ENCODE measurements around the gene FXYD5. TPM values are rescaled to one million over a fixed set of nuclear protein-coding genes. Genes with fewer than 3 reads are reported as not detected.

FXYD5 gene
- total and polyA plus RNA-seq, 9 of the 15 experiments (the other 6 are each of a cell fraction or from before 2014, with no cell fraction given): 104 to 537 (median 174) TPM

- TF ChIP-seq, protein P1, sequence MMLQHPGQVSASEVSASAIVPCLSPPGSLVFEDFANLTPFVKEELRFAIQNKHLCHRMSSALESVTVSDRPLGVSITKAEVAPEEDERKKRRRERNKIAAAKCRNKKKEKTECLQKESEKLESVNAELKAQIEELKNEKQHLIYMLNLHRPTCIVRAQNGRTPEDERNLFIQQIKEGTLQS (IDR thresholded peaks at IDR 0.05): peak; percentile 46
- TF ChIP-seq, protein P1 (CRISPR knock-in tag; conservative IDR thresholded peaks at IDR 0.05): no peak
- TF ChIP-seq PHF20 (IDR thresholded peaks at IDR 0.05; ENCODE audit: partially characterized antibody): peak; percentile 15
- TF ChIP-seq ZNF175 (CRISPR knock-in tag; IDR thresholded peaks at IDR 0.05; ENCODE audit: low read depth): no peak
- TF ChIP-seq SRSF1 (IDR thresholded peaks at IDR 0.05; ENCODE audit: low read depth, low read length): no peak
- no peak for TF ChIP-seq ZBTB1 (CRISPR knock-in tag; IDR thresholded peaks at IDR 0.05; ENCODE audit: borderline replicate concordance, low read depth)
- TF ChIP-seq MECOM (CRISPR knock-in tag; IDR thresholded peaks at IDR 0.05): 0 out of 2 replicates have a peak, but pooled peaks have one; percentile 33
- TF ChIP-seq, protein P2, sequence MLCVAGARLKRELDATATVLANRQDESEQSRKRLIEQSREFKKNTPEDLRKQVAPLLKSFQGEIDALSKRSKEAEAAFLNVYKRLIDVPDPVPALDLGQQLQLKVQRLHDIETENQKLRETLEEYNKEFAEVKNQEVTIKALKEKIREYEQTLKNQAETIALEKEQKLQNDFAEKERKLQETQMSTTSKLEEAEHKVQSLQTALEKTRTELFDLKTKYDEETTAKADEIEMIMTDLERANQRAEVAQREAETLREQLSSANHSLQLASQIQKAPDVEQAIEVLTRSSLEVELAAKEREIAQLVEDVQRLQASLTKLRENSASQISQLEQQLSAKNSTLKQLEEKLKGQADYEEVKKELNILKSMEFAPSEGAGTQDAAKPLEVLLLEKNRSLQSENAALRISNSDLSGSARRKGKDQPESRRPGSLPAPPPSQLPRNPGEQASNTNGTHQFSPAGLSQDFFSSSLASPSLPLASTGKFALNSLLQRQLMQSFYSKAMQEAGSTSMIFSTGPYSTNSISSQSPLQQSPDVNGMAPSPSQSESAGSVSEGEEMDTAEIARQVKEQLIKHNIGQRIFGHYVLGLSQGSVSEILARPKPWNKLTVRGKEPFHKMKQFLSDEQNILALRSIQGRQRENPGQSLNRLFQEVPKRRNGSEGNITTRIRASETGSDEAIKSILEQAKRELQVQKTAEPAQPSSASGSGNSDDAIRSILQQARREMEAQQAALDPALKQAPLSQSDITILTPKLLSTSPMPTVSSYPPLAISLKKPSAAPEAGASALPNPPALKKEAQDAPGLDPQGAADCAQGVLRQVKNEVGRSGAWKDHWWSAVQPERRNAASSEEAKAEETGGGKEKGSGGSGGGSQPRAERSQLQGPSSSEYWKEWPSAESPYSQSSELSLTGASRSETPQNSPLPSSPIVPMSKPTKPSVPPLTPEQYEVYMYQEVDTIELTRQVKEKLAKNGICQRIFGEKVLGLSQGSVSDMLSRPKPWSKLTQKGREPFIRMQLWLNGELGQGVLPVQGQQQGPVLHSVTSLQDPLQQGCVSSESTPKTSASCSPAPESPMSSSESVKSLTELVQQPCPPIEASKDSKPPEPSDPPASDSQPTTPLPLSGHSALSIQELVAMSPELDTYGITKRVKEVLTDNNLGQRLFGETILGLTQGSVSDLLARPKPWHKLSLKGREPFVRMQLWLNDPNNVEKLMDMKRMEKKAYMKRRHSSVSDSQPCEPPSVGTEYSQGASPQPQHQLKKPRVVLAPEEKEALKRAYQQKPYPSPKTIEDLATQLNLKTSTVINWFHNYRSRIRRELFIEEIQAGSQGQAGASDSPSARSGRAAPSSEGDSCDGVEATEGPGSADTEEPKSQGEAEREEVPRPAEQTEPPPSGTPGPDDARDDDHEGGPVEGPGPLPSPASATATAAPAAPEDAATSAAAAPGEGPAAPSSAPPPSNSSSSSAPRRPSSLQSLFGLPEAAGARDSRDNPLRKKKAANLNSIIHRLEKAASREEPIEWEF (CRISPR knock-in tag; IDR thresholded peaks at IDR 0.05): no peak
- TF ChIP-seq RFX5 (IDR thresholded peaks at IDR 0.05; ENCODE audit: low read depth, low read length): no peak
- TF ChIP-seq RBM25 (IDR thresholded peaks at IDR 0.05; ENCODE audit: low read depth, low read length, severe bottlenecking): peak; percentile 93
- no peak for TF ChIP-seq TAL1 (IDR thresholded peaks at IDR 0.05)
- TF ChIP-seq ZNF57 (CRISPR knock-in tag; IDR thresholded peaks at IDR 0.05): no peak
- TF ChIP-seq, protein P3, sequence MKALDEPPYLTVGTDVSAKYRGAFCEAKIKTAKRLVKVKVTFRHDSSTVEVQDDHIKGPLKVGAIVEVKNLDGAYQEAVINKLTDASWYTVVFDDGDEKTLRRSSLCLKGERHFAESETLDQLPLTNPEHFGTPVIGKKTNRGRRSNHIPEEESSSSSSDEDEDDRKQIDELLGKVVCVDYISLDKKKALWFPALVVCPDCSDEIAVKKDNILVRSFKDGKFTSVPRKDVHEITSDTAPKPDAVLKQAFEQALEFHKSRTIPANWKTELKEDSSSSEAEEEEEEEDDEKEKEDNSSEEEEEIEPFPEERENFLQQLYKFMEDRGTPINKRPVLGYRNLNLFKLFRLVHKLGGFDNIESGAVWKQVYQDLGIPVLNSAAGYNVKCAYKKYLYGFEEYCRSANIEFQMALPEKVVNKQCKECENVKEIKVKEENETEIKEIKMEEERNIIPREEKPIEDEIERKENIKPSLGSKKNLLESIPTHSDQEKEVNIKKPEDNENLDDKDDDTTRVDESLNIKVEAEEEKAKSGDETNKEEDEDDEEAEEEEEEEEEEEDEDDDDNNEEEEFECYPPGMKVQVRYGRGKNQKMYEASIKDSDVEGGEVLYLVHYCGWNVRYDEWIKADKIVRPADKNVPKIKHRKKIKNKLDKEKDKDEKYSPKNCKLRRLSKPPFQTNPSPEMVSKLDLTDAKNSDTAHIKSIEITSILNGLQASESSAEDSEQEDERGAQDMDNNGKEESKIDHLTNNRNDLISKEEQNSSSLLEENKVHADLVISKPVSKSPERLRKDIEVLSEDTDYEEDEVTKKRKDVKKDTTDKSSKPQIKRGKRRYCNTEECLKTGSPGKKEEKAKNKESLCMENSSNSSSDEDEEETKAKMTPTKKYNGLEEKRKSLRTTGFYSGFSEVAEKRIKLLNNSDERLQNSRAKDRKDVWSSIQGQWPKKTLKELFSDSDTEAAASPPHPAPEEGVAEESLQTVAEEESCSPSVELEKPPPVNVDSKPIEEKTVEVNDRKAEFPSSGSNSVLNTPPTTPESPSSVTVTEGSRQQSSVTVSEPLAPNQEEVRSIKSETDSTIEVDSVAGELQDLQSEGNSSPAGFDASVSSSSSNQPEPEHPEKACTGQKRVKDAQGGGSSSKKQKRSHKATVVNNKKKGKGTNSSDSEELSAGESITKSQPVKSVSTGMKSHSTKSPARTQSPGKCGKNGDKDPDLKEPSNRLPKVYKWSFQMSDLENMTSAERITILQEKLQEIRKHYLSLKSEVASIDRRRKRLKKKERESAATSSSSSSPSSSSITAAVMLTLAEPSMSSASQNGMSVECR (CRISPR knock-in tag; IDR thresholded peaks at IDR 0.05): 0 out of 2 replicates have a peak, but pooled peaks have one; percentile 14
- TF ChIP-seq ZNF436 (CRISPR knock-in tag; IDR thresholded peaks at IDR 0.05): no peak
- TF ChIP-seq EP400 (IDR thresholded peaks at IDR 0.05): peak; percentile 17; the same call in 1 of the 2 replicates
- no peak for TF ChIP-seq ZFX (CRISPR knock-in tag; IDR thresholded peaks at IDR 0.05)
- TF ChIP-seq TEAD1 (CRISPR knock-in tag; IDR thresholded peaks at IDR 0.05): no peak
Observed at GRCh38 chr19:35141837-35142605, 12.5 kb upstream of the FXYD5 start (continued).
